PC-9 (cell line): ENCODE data around the gene ZBTB21.

Source experiments
- CTCF ChIP-seq: fragments of 200-600 bp; sonication (generic); conservative IDR thresholded peaks from 2 replicates; pipeline ENCODE4 v1.6.1; 2017; ENCODE audit warnings: mixed run types, antibody characterized with exemption, mild to moderate bottlenecking, moderate library complexity
- EZH2 ChIP-seq: fragments of 200-600 bp; sonication (generic); IDR thresholded peaks from 2 replicates; pipeline ENCODE4 v1.8.0; 2017; ENCODE audit warnings: antibody characterized with exemption, low read depth

DNA sequence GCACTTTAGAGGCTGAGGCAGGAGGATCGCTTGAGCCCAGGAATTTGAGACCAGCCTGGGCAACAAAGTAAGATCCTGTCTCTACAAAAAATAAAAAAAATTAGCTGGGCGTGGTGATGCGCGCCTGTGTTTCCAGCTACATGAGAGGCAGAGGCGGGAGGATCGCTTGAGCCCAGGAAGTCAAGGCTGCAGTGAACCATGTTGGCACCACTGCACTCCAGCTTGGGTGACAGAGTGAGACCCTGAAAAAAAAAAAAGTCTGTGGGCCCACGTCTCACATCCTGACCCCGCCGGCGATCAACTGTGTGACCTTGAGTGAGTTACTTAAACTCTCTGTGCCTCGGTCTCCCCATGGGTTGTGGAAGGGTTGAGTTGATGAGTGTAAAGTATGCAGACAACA is 12.7 kb upstream of the ZBTB21 start:
- TF ChIP-seq CTCF (no peak), EZH2 (no peak)
